ENCODE data around the gene FAM32A. TPM values are rescaled to one million over a fixed set of nuclear protein-coding genes. Genes with fewer than 3 reads are reported as not detected.

Gene FAM32A
- total and polyA plus RNA-seq, 2 of the 8 experiments (the other 6 are each of a cell fraction or from before 2014, with no cell fraction given) = 75.6 to 105 TPM

- Histone ChIP-seq H3K36me3 (ENCODE audit: control insufficient read depth in 2 of 4, insufficient read depth in 4 of 4, low read length in 3 of 4) (no peaks in the 10 kb centered on the region), H3K27ac (ENCODE audit: low read depth, low read length) (no peak overlapping the region), H2AFZ (ENCODE audit: low read length) (no peak overlapping the region), H4K20me1 (replicated peaks in 1 of 2; ENCODE audit: control insufficient read depth in 1 of 2, insufficient read depth in 2 of 2, low read length in 2 of 2) (no peaks in the 10 kb centered on the region), H2BK20ac (ENCODE audit: low read length) (no peak overlapping the region), H3K23me2 (ENCODE audit: low read depth, low read length) (peaks cover 3% of the 10 kb centered on the region; the same call in 1 of the 2 replicates), H3K79me1 (ENCODE audit: low read depth, low read length) (no peaks in the 10 kb centered on the region), H3K4me1 (replicated peaks in 1 of 4; ENCODE audit: control insufficient read depth in 3 of 4, insufficient read depth in 4 of 4, low read length in 3 of 4) (peaks cover 0 to 5% (median 1%) of the 10 kb centered on the region in 4 experiments; a peak in 2 of 7 replicates), H3K27me3 (replicated peaks in 1 of 4; ENCODE audit: control insufficient read depth in 3 of 4, extremely low read depth in 1 of 4, insufficient read depth in 3 of 4, low read length in 3 of 4) (no peaks in the 10 kb centered on the region), H3K23ac (ENCODE audit: insufficient read length) (no peak overlapping the region), H2AK5ac (ENCODE audit: low read depth, low read length) (no peak overlapping the region), H3K79me2 (ENCODE audit: control insufficient read depth in 1 of 2, insufficient read depth in 2 of 2, low read length in 2 of 2) (no peaks in the 10 kb centered on the region), H2BK15ac (ENCODE audit: low read length) (0 out of 2 replicates have a peak overlapping the region, but pooled peaks have one; percentile 31), H2BK120ac (replicated peaks; ENCODE audit: low read depth, low read length) (no peak overlapping the region), H3K14ac (ENCODE audit: insufficient read length) (no peak overlapping the region), H4K91ac (replicated peaks; ENCODE audit: insufficient read length, low read length) (peak overlapping the region; percentile 85), H3K4me2 (ENCODE audit: insufficient read depth in 1 of 2, low read depth in 2 of 2, low read length in 2 of 2) (no peak overlapping the region), H3K9me3 (ENCODE audit: insufficient read depth in 2 of 2, low read depth in 1 of 2, low read length in 1 of 2) (no peaks in the 10 kb centered on the region), H2BK5ac (ENCODE audit: low read depth, low read length) (0 out of 2 replicates have a peak overlapping the region, but pooled peaks have one; percentile 52), H3K18ac (ENCODE audit: extremely low read depth, low read length) (no peak overlapping the region), H3K4me3 (ENCODE audit: extremely low read depth in 1 of 4, insufficient read depth in 2 of 4, low read depth in 3 of 4, low read length in 4 of 4) (no peak overlapping the region), H3K4ac (replicated peaks; ENCODE audit: insufficient read length, low read depth, low read length) (no peak overlapping the region), H3K9ac (replicated peaks in 1 of 4; ENCODE audit: extremely low read depth in 1 of 4, low read depth in 3 of 4, low read length in 3 of 4) (no peak overlapping the region), H4K8ac (ENCODE audit: extremely low read depth, insufficient read depth, low read length) (peak overlapping the region; percentile 4; the same call in 1 of the 2 replicates), H4K5ac (ENCODE audit: insufficient read length, low read depth, low read length) (no peak overlapping the region), H3K56ac (replicated peaks; ENCODE audit: insufficient read length, low read depth, low read length) (no peak overlapping the region), H2BK12ac (ENCODE audit: low read depth, low read length) (peak overlapping the region; percentile 60; the same call in 1 of the 2 replicates)
- FAIRE-seq (no peak), DNase-seq (ENCODE audit: low read depth in 1 of 2, low spot score in 2 of 2) (no peak)
- 71% methylated on average over 1 of the region's 1 CpG; no CpG with 5 or more reads in 1 of the 2 experiments for WGBS, 2 experiments (ENCODE audit: extremely low coverage in 1 of 2, insufficient coverage in 1 of 2, insufficient read length in 1 of 2, insufficient replicate concordance in 2 of 2, low coverage in 1 of 2, low lambda C conversion rate in 2 of 2, missing lambda C conversion rate in 1 of 2)
- POLR2A ChIA-PET (ENCODE audit: partially characterized antibody) = interaction anchor here (1.1 to 3.5 kb wide), 7 partner anchors 9 to 70 kb away, joined by 3 to 22 read pairs (median 4); partner anchors contain the start of gene TPM4
- CTCF ChIA-PET (ENCODE audit: partially characterized antibody) = interaction anchor here (0.6 to 1.7 kb wide), 6 partner anchors 11 to 678 kb away, joined by 3 to 7 read pairs (median 4); partner anchors contain the start of gene FAM32A
- TF ChIP-seq SIX5 (IDR thresholded peaks at IDR 0.05; ENCODE audit: low read depth, low read length) (no peak), PHF8 (conservative IDR thresholded peaks at IDR 0.05; ENCODE audit: low read depth, low read length) (no peak), SP2 (IDR thresholded peaks at IDR 0.05; ENCODE audit: low read length) (no peak), ATF3 (IDR thresholded peaks at IDR 0.05; ENCODE audit: insufficient read depth, low read depth, low read length) (no peak), SP1 (IDR thresholded peaks at IDR 0.05; ENCODE audit: low read depth, low read length) (no peak), ZNF274 (IDR thresholded peaks at IDR 0.05; ENCODE audit: borderline replicate concordance, extremely low read depth, low read length) (no peak), TAF7 (optimal IDR thresholded peaks at IDR 0.05; ENCODE audit: borderline replicate concordance, low read depth, low read length) (no peak), BCL11A (IDR thresholded peaks at IDR 0.05; ENCODE audit: low read depth in 2 of 2, low read length in 2 of 2) (no peak), TAF1 (IDR thresholded peaks at IDR 0.05; ENCODE audit: low read depth, low read length) (no peak), SIN3A (conservative IDR thresholded peaks at IDR 0.05 in 1 of 2, IDR thresholded peaks at IDR 0.05 in 1 of 2; ENCODE audit: low read depth in 1 of 2, low read length in 2 of 2) (no peak), CEBPB (IDR thresholded peaks at IDR 0.05; ENCODE audit: low read depth, low read length) (no peak)
These were observed 41.0 kb upstream of the FAM32A start for GRCh38 chr19:16144216-16144581.

All from H1 (cell line).